Suprapubic skin (tissue), 4 donors: ENCODE results near the gene MCAT.

Source experiments
- CTCF ChIP-seq, 2 donors: fragments of 200-600 bp in 1 of 2; fragments of 450-650 bp in 1 of 2; sonication (generic) in 1 of 2; IDR thresholded peaks; one replicate each; pipeline ENCODE4 v1.5.1; 2016 to 2019; ENCODE audit warnings: antibody characterized with exemption in 2 of 2, mild to moderate bottlenecking in 1 of 2, moderate library complexity in 1 of 2
- POLR2A ChIP-seq, 2 donors: fragments of 450-650 bp; IDR thresholded peaks; one replicate each; pipeline ENCODE4 v1.6.1; 2017; ENCODE audit warnings: antibody characterized with exemption in 2 of 2, mild to moderate bottlenecking in 2 of 2, moderate library complexity in 2 of 2
- POLR2AphosphoS5 ChIP-seq, 3 donors: sonication (generic); formaldehyde crosslinking; IDR thresholded peaks; one replicate each; pipeline ENCODE4 v1.6.1; 2017; ENCODE audit warnings: antibody characterized with exemption in 3 of 3

- TF ChIP-seq POLR2AphosphoS5 (IDR thresholded peaks at IDR 0.05): no peak
- no peak for TF ChIP-seq CTCF (IDR thresholded peaks at IDR 0.05)
- no peak for TF ChIP-seq POLR2A (IDR thresholded peaks at IDR 0.05)
Observed at GRCh38 chr22:43113526-43114251, 29.5 kb downstream of the MCAT start.
